Mesenchymal stem cell (in vitro differentiated cells and primary cell): Measurements from ENCODE around the gene DTD1.

Experiments
- DNase-seq: peaks from one replicate; pipeline ENCODE4 v3.0.0-alpha.2; 2013
- H2AFZ ChIP-seq: one replicate; pipeline ENCODE4 v1.6.1; 2013; ENCODE audit warnings: low read depth, mild to moderate bottlenecking, control low read depth, inconsistent platforms, low read length, moderate library complexity
- H2AK5ac ChIP-seq: 2 replicates; pipeline ENCODE4 v1.6.1; 2013; ENCODE audit warnings: low read length, moderate library complexity, mild to moderate bottlenecking, inconsistent platforms; ENCODE audit not compliant: severe bottlenecking
- H2BK120ac ChIP-seq: one replicate; pipeline ENCODE4 v1.6.1; 2013; ENCODE audit warnings: low read depth, mild to moderate bottlenecking, inconsistent platforms, low read length, moderate library complexity
- H2BK12ac ChIP-seq, 2 experiments: one replicate each; pipeline ENCODE4 v1.6.1; 2013; ENCODE audit warnings: inconsistent platforms in 2 of 2, low read length in 2 of 2, mild to moderate bottlenecking in 2 of 2, moderate library complexity in 2 of 2, control low read depth in 1 of 2
- H2BK15ac ChIP-seq: one replicate; pipeline ENCODE4 v1.6.1; 2013; ENCODE audit warnings: mild to moderate bottlenecking, low read depth, inconsistent platforms; ENCODE audit not compliant: poor library complexity, severe bottlenecking
- H2BK5ac ChIP-seq: 2 replicates; pipeline ENCODE4 v1.6.1; 2013; ENCODE audit warnings: low read depth, mild to moderate bottlenecking, low read length, control low read depth, inconsistent platforms; ENCODE audit not compliant: poor library complexity, severe bottlenecking
- H3K14ac ChIP-seq, 2 experiments: one replicate each; pipeline ENCODE4 v1.6.1; 2013; ENCODE audit warnings: inconsistent platforms in 2 of 2, low read length in 2 of 2, control low read depth in 1 of 2, mild to moderate bottlenecking in 1 of 2, moderate library complexity in 1 of 2
- H3K18ac ChIP-seq, 2 experiments: one replicate each; pipeline ENCODE4 v1.6.1; 2013; ENCODE audit warnings: inconsistent platforms in 2 of 2, low read length in 2 of 2, control low read depth in 1 of 2, low read depth in 1 of 2, mild to moderate bottlenecking in 1 of 2
- H3K23ac ChIP-seq, 2 experiments: one replicate each; pipeline ENCODE4 v1.6.1; 2013; ENCODE audit warnings: inconsistent platforms in 2 of 2, low read length in 2 of 2, mild to moderate bottlenecking in 2 of 2, moderate library complexity in 2 of 2, control low read depth in 1 of 2
- H3K27ac ChIP-seq: 2 replicates; pipeline ENCODE4 v1.5.1; 2013; ENCODE audit warnings: mild to moderate bottlenecking, moderate library complexity, low read length, control low read depth, inconsistent platforms; ENCODE audit not compliant: poor library complexity, severe bottlenecking
- H3K27me3 ChIP-seq, 2 experiments: 2 replicates each; pipeline versions ENCODE4 v1.6.1 to v1.7.0; 2013; ENCODE audit warnings: low read length in 2 of 2, mild to moderate bottlenecking in 2 of 2, moderate library complexity in 2 of 2, control low read depth in 1 of 2, inconsistent platforms in 1 of 2; ENCODE audit not compliant: control insufficient read depth in 1 of 2, insufficient read depth in 1 of 2
- H3K36me3 ChIP-seq, 2 experiments: 2 replicates each; pipeline versions ENCODE4 v1.6.1 to v1.7.0; 2013; ENCODE audit warnings: low read length in 2 of 2, control low read depth in 1 of 2, inconsistent platforms in 1 of 2, low read depth in 1 of 2, mild to moderate bottlenecking in 1 of 2; ENCODE audit not compliant: insufficient read depth in 2 of 2, control insufficient read depth in 1 of 2
- H3K4ac ChIP-seq, 2 experiments: one replicate each; pipeline ENCODE4 v1.6.1; 2013; ENCODE audit warnings: inconsistent platforms in 2 of 2, low read length in 2 of 2, mild to moderate bottlenecking in 2 of 2, moderate library complexity in 2 of 2, control low read depth in 1 of 2, low read depth in 1 of 2
- H3K4me1 ChIP-seq: 2 replicates; pipeline ENCODE4 v1.6.1; 2013; ENCODE audit warnings: low read depth, low read length, control low read depth; ENCODE audit not compliant: control insufficient read depth, insufficient read depth
- H3K4me2 ChIP-seq: 2 replicates; pipeline ENCODE4 v1.6.1; 2013; ENCODE audit warnings: low read length, mild to moderate bottlenecking, inconsistent platforms; ENCODE audit not compliant: poor library complexity, severe bottlenecking
- H3K4me3 ChIP-seq, 2 experiments: 2 replicates each; pipeline versions ENCODE4 v1.5.1 to v1.7.0; 2013; ENCODE audit warnings: low read length in 2 of 2, mild to moderate bottlenecking in 2 of 2, control low read depth in 1 of 2, low read depth in 1 of 2; ENCODE audit not compliant: insufficient read depth in 1 of 2
- H3K79me1 ChIP-seq: replicated peaks from 2 replicates; pipeline ENCODE4 v1.6.1; 2013; ENCODE audit warnings: mild to moderate bottlenecking, control low read depth, low read length, inconsistent platforms; ENCODE audit not compliant: poor library complexity, severe bottlenecking
- H3K9ac ChIP-seq: 2 replicates; pipeline ENCODE4 v1.7.0; 2013; ENCODE audit warnings: mild to moderate bottlenecking, low read length, moderate library complexity
- H3K9me3 ChIP-seq: 2 replicates; pipeline ENCODE4 v1.7.0; 2013; ENCODE audit warnings: mild to moderate bottlenecking, low read length; ENCODE audit not compliant: control insufficient read depth
- H4K8ac ChIP-seq: one replicate; pipeline ENCODE4 v1.6.1; 2013; ENCODE audit warnings: inconsistent platforms, mild to moderate bottlenecking, low read length, moderate library complexity
- H4K91ac ChIP-seq: one replicate; pipeline ENCODE4 v1.6.1; 2013; ENCODE audit warnings: mild to moderate bottlenecking, low read length, inconsistent platforms
- WGBS: methylation state at CpG from one replicate; pipeline ENCODE4 v1.1.7; 2013; ENCODE audit warnings: mixed read lengths; 5-methylcytosine and 5-hydroxymethylcytosine counted together

Gene DTD1

DNA sequence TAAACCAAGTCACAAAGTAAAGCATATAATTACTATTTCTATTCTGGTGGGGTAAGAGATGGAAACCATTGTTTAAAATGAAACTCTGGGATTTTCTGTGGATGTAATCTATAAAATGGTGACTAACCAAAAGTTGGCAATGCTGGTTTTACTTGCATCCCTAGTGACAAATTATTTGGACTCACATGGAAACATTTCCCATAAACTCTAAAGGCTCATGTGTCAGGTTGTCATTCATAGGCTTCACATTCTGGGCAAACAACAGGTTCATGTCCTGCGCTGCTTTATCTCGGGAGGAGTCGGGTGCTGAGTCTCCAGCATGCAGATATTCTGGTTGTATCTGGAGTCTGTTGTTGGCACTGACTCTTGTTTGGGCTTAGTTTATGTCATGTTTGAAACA lies 127.7 kb downstream of the DTD1 start:
- no peaks in the 10 kb centered on the region for H3K9me3 ChIP-seq
- no peaks in the 10 kb centered on the region for H3K27me3 ChIP-seq
- no peak overlapping the region for H2BK12ac ChIP-seq
- no peak overlapping the region for H2BK120ac ChIP-seq
- no peak overlapping the region for H3K27ac ChIP-seq
- H4K91ac ChIP-seq, result no peak overlapping the region
- H3K4ac ChIP-seq, result no peak overlapping the region
- DNase-seq, result no peak
- no peak overlapping the region for H3K4me2 ChIP-seq
- H3K23ac ChIP-seq, result no peak overlapping the region
- no peak overlapping the region for H2AFZ ChIP-seq
- WGBS, result 96% methylated on average over 3 of the region's 3 CpGs
- H2AK5ac ChIP-seq, result no peak overlapping the region
- H2BK5ac ChIP-seq, result no peak overlapping the region
- no peak overlapping the region for H3K18ac ChIP-seq
- H3K79me1 ChIP-seq, result peaks cover 11% of the 10 kb centered on the region
- peaks cover 4 to 7% of the 10 kb centered on the region in 2 experiments for H3K36me3 ChIP-seq
- H4K8ac ChIP-seq, result no peak overlapping the region
- no peak overlapping the region for H3K4me3 ChIP-seq
- H2BK15ac ChIP-seq, result no peak overlapping the region
- H3K14ac ChIP-seq, result no peak overlapping the region
- no peak overlapping the region for H3K9ac ChIP-seq
- H3K4me1 ChIP-seq, result peaks cover 2% of the 10 kb centered on the region

- Histone ChIP-seq H2BK15ac (no peak overlapping the region), H2BK12ac (no peak overlapping the region), H4K8ac (no peak overlapping the region), H3K36me3 (peaks cover 4 to 7% of the 10 kb centered on the region in 2 experiments), H2BK120ac (no peak overlapping the region), H3K27ac (no peak overlapping the region), H4K91ac (no peak overlapping the region), H2BK5ac (no peak overlapping the region), H2AK5ac (no peak overlapping the region), H3K4me1 (peaks cover 6% of the 10 kb centered on the region), H3K9ac (no peak overlapping the region), H3K14ac (no peak overlapping the region), H3K27me3 (no peaks in the 10 kb centered on the region), H2AFZ (no peak overlapping the region), H3K4me3 (no peak overlapping the region), H3K9me3 (no peaks in the 10 kb centered on the region), H3K23ac (no peak overlapping the region), H3K4ac (no peak overlapping the region), H3K79me1 (peaks cover 8% of the 10 kb centered on the region), H3K4me2 (no peak overlapping the region), H3K18ac (no peak overlapping the region)
- 68% methylated on average over 1 of the region's 1 CpG for WGBS
- DNase-seq, result no peak
These were observed 129.2 kb downstream of the DTD1 start for GRCh38 chr20:18717062-18717461.

DNA sequence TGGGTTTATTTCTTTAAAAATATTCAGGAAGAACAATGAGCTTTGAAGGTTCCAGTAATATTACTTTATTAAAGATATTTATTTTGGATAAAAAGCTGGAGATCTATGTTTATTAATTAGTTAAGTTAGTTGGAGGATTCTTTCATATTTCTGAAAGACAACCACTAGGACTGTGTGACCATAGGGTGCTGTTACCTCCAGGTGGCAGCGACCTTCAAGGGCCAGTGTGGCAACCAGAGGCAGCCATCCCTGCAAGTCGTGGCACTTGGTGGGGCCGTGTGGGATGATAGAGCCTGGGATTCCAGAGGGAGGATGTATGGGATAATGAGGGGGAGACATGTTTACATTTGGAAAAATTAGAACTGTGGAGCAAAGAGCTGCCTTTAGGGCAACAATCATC lies 130.3 kb downstream of the DTD1 start:
- Histone ChIP-seq H4K91ac (no peak overlapping the region), H3K4me2 (no peak overlapping the region), H2AK5ac (no peak overlapping the region), H3K36me3 (peaks cover 4 to 7% of the 10 kb centered on the region in 2 experiments), H3K23ac (no peak overlapping the region), H3K14ac (no peak overlapping the region), H3K9ac (no peak overlapping the region), H3K4me1 (peaks cover 8% of the 10 kb centered on the region), H3K27me3 (no peaks in the 10 kb centered on the region), H3K4me3 (no peak overlapping the region), H2BK120ac (no peak overlapping the region), H3K79me1 (peaks cover 11% of the 10 kb centered on the region), H3K18ac (no peak overlapping the region), H4K8ac (no peak overlapping the region), H2BK15ac (no peak overlapping the region), H3K9me3 (no peaks in the 10 kb centered on the region), H3K27ac (no peak overlapping the region), H2BK12ac (no peak overlapping the region), H3K4ac (no peak overlapping the region), H2BK5ac (no peak overlapping the region), H2AFZ (no peak overlapping the region)
- WGBS, result 86% methylated on average over 3 of the region's 3 CpGs
- DNase-seq, result no peak

DNA sequence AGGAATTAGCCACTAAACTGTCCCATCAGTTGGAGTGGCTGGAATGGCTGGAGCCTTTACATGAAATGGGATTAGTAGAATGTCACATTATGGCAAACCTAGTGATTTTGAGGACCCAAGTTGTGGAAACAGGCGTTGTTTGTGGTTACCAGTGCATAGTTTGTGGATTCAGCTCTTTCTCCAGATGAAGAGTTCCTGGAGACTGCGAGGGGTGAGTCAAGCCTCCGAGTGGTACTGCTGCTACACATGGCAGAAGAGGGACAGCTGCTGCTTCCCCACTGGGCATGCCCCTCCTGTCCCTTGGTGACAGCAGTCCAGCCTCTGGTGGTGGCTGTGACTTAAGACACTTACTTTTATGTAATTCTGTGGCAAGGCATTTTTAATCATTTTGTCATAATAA lies 131.6 kb downstream of the DTD1 start:
- no peaks in the 10 kb centered on the region for H3K9me3 ChIP-seq
- no peak overlapping the region for H2BK5ac ChIP-seq
- no peak overlapping the region for H2BK12ac ChIP-seq
- H3K14ac ChIP-seq, result no peak overlapping the region
- H3K9ac ChIP-seq, result no peak overlapping the region
- H3K18ac ChIP-seq, result no peak overlapping the region
- no peak overlapping the region for H2AK5ac ChIP-seq
- H3K27ac ChIP-seq, result peak overlapping the region; percentile 18
- H3K36me3 ChIP-seq, result peaks cover 2 to 4% of the 10 kb centered on the region in 2 experiments
- no peak overlapping the region for H2BK120ac ChIP-seq
- peaks cover 13% of the 10 kb centered on the region for H3K79me1 ChIP-seq
- H3K4me1 ChIP-seq, result peaks cover 8% of the 10 kb centered on the region
- no peak overlapping the region for H4K8ac ChIP-seq
- DNase-seq, result peak; percentile 78
- WGBS, result 69% methylated on average over 3 of the region's 3 CpGs
- H3K27me3 ChIP-seq, result no peaks in the 10 kb centered on the region
- H2AFZ ChIP-seq, result no peak overlapping the region
- H4K91ac ChIP-seq, result no peak overlapping the region
- no peak overlapping the region for H3K4me3 ChIP-seq
- H3K4me2 ChIP-seq, result no peak overlapping the region
- H2BK15ac ChIP-seq, result no peak overlapping the region
- no peak overlapping the region for H3K23ac ChIP-seq
- no peak overlapping the region for H3K4ac ChIP-seq
